22Rv1 (cell line): ENCODE data around the gene ABCD1.

Source experiments
- ZFX ChIP-seq: fragments of 450-650 bp; IDR thresholded peaks from 2 replicates; pipeline ENCODE4 v1.6.1; 2017; ENCODE audit warnings: antibody characterized with exemption, borderline replicate concordance
- TF ChIP-seq, protein P1 (sequence below): fragments of 450-650 bp; IDR thresholded peaks from 2 replicates; pipeline ENCODE4 v1.5.1; 2017; ENCODE audit warnings: mild to moderate bottlenecking

DNA sequence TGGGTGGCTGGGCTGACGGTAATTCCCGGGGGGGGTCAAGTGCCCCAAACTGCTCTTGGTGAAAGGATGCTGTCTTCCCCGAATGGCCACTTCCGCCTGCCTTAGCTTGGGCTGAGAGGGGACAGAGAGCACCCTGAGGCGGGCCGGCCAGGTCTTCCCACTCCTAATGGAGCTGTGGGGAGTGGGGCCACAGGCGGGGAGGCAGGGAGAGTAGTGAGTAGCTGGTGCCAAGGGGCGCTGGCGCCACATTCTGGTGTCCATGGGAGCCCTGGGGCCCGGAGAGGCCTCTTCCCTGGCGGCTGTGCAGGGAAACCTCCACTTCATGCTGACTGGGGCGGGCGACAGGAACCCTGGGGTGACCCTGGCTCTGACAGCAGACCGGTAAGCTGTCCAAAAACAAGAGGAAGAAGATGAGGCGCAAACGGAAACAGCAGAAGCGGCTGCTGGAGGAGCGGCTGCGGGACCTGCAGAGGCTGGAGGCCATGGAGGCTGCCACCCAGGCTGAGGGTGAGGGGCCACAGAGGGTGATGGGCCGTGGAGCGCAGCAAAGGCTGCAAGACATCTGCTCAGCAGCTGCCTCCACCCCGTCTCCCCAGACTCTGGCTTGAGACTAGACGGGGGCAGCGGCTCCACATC is 58.8 kb downstream of the ABCD1 start:
- TF ChIP-seq, protein P1, sequence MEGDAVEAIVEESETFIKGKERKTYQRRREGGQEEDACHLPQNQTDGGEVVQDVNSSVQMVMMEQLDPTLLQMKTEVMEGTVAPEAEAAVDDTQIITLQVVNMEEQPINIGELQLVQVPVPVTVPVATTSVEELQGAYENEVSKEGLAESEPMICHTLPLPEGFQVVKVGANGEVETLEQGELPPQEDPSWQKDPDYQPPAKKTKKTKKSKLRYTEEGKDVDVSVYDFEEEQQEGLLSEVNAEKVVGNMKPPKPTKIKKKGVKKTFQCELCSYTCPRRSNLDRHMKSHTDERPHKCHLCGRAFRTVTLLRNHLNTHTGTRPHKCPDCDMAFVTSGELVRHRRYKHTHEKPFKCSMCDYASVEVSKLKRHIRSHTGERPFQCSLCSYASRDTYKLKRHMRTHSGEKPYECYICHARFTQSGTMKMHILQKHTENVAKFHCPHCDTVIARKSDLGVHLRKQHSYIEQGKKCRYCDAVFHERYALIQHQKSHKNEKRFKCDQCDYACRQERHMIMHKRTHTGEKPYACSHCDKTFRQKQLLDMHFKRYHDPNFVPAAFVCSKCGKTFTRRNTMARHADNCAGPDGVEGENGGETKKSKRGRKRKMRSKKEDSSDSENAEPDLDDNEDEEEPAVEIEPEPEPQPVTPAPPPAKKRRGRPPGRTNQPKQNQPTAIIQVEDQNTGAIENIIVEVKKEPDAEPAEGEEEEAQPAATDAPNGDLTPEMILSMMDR = no peak
- TF ChIP-seq ZFX = no peak
